ENCODE measurements around the gene SKA2.
"Not testable (repeated sequence)": the region's sequence is repeated elsewhere in the genome, so short reads cannot be mapped to it uniquely, and the experiment has no call there.

Gene SKA2

DNA sequence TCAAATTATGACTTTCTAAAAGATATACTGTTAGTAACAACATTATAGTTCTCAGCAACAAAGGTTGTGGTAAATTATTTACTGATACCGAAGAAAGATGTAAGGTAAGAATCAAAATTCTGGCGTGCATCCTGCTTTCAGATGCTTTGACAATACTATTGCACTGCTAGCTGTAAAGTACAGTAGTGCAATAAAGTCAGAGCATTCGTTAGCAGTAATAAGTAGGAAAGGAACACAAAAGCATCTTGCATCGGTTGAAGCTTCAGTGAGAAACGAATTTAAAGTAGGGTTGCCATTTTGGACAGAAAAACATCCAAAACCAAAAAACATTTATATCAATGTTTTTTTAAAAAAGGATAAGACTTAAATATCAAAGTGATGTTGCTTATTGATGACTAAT, 4.0 kb downstream of the SKA2 start:
- no peak for DNase-seq

DNA sequence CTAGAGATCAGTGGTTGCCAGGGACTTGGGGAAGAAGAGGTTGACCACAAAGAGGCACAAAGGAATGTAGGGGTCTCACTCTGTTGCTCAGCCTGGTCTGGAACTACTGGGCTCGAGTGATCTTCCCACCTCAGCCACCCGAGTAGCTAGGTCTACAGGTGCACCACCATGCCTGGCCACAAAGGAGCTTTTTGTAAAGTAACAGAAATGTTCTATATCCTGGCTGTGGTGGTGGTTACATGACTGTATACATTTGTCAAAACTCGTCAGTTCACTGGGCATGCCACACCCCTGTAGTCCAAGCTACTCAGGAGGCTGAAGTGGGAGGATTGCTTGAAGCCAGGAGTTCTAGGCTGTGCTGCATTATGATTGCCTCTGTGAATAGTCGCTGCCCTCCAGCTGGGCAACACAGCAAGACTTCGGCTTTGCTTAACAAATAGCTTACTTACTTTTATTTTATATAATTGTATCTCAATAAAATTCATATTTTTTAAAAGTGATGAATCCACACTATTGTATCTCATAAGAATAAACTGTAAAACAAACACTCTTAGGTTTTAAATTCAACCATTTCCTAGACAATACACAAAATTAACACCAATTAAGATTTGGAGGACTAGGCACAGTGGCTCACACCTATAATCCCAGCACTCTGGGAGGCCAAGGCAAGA, 5.0 kb downstream of the SKA2 start:
- DNase-seq: no peak

GRCh38 chr17:59149051-59149450, 5.9 kb downstream of the SKA2 start:
- no peak for DNase-seq

GRCh38 chr17:59145571-59146096, 9.4 kb downstream of the SKA2 start:
- DNase-seq: no peak

- DNase-seq: no peak
Measured at GRCh38 chr17:59141860-59142259, 13.1 kb downstream of the SKA2 start.

DNA sequence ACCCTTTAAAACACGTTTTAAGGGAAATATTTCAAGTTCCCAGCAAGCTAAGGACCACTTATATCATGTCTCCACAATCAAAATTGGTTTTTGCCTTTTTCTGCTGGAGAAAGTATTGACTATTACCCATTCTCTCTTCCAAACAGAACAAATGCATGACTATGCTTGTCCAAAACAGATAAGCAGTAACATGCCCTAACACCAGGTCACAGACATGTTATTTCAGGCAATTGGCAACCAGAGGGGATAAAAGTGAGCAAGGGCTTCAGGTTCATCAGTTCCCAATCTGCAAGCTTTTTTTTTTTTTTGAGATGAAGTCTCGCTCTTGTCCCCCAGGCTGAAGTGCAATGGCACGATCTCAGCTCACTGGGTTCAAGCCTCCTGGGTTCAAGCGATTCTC, 15.0 kb downstream of the SKA2 start:
- no peak for DNase-seq

DNA sequence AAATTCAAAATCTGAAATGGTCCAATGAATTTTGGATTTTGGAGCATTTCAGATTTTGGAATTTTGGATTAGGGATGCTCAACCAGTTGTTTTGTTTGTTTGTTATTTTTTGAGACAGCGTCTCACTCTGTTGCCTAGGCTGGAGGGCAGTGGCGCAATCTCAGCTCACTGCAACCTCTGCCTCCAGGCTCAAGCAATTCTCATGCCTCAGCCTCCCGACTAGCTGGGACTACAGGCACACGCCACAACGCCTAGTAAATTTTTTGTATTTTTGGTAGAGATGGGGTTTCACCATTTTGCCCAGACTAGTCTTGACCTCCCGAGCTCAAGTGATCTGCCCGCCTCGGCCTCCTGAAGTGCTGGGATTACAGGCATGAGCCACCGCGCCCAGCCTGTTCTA, 16.6 kb downstream of the SKA2 start:
- DNase-seq: not testable (repeated sequence)

- DNase-seq: no peak
Measured at GRCh38 chr17:59131131-59131530, 23.9 kb downstream of the SKA2 start.

DNA sequence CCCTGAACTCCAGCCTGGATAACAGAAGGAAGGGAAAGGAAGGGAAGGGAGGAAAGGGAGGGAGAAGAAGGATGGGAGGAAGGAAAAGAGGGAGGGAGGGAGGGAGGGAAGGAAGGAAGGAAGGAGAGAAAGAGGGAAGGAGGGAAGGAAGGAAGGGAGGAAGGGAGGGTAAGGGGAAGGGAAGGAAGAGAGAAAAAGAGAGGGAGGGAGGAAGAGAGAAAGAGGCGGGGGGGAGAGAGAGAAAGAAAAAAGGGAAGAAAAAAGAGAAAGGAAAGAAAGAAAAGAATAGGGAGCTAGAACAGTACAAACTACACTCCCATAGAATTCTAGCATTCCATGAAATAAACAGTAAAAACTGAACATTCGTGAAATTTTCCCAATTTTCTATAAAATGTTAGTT, 25.2 kb downstream of the SKA2 start:
- no peak for DNase-seq

DNA sequence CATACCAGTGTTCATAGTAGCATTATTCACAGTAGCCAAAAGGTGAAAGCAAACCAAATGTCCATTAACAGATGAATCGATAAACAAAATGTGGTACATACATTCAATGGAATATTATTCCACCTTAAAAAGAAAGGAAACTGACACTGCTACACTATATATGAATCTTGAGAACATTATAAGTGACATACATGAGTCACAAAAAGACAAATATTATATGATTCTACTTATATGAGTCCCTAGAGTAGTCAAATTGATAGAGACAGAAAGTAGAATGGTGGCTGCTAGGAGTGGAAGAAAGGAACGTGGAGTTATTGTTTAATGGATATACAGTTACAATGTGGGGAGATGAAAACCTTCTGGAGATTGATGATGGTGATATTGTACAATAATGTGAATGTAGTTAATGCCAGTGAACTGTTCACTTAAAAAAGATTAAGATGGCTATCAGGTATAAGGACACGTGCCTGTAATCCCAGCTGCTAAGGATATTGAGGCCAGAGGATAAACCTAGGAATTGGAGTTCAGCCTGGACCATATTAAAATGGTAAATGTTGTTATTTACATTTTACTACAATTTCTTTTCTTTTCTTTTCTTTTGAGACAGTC, 28.1 kb downstream of the SKA2 start:
- DNase-seq: no peak

GRCh38 chr17:59124665-59125064, 30.3 kb downstream of the SKA2 start:
- no peak for DNase-seq

DNA sequence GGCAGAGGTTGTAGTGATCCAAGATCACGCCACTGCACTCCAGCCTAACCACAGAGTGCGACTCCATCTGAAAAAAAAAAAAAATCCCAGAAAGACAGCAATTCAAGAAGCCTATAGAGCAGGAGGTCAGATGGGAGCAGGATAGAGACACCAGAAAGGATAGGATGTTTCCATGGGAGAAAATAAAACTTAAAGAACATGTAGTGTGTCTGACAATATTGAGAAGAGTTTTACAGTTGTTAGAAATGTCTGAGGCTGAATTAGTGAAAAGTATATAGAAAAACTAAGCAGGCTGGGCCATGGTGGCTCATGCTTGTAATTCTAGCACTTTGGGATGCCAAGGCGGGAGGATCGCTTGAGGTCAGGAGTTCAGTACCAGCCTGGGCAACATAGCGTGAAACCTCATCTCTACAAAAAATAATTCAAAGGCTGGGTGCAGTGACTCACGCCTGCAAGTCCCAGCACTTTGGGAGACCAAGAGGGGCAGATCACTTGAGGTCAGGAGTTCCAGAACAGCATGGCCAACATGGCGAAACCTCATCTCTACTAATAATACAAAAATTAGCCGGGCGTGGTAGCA, 33.0 kb downstream of the SKA2 start:
- no peak for DNase-seq

DNA sequence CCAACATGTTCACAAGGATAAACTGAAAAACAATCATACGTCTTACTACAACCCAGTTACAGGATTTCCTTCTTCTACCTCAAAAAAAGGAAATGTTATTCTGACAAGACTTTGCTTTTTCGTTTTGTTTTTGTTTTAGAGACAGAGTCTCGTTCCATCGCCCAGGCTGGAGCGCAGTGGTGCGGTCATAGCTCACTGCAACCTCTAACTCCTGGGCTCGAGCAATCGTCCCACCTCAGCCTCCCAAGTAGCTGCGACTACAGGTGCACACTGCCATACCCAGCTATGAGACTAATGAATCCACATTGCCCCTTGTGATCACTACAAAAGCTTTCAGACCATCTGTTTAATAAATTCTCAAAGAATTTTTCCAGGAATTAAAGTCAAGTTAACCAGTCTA, 39.5 kb downstream of the SKA2 start:
- no peak for DNase-seq

- no peak for DNase-seq
Measured at GRCh38 chr17:59111539-59111938, 43.4 kb downstream of the SKA2 start.

GRCh38 chr17:59110973-59111372, 44.0 kb downstream of the SKA2 start:
- DNase-seq: no peak

- DNase-seq: no peak
Measured at GRCh38 chr17:59108400-59109102, 46.4 kb downstream of the SKA2 start.

- DNase-seq: no peak
Measured at GRCh38 chr17:59107306-59107670, 47.7 kb downstream of the SKA2 start.

DNA sequence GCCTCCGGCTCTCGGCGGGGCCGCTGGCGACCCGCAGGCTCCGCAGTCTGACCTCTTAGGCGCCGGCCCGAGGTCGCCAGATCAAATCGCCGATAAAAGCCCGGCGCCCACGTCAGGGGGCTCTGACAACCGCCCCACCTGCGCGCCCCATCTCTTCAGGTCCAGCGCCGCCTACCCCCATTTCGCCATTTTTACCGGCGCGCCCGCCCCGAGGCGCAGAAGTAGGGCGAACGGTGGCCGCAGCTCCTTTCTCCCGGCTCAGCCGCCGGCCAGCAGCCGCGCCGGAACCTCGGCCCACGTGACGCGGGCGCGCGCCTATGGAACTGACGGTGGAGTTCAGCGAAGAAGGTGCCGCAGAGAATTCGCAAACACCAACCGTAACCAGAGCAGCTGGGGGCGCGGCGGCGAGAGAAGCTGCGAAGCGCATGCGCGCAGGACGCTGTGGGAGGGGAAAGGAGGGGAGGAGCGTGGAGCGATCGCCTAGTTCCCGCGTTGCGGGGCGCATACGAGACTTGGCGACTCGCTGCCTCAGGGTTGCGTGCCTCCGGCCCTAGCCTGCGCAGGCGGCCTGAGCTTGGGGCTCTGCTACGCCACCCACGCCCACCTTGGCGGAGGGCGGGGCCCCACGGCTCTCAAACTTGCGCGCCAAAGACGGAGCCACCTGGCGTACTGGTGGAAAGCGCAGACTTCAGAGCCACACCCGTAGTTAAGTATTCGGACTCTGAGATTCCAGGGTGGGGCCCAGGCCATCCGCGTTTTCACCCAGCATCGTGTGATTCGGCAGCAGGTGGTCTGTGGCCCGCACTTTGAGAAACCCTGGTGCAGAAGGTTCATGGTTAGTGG, 48.3 kb downstream of the SKA2 start, which contains the start of gene TRIM37:
Gene TRIM37 (minus strand): TSS at position 418 of the 843 bp plus-strand sequence. CDS start 419 bp downstream, outside the sequence.
- peak; percentile 100 for DNase-seq

DNA sequence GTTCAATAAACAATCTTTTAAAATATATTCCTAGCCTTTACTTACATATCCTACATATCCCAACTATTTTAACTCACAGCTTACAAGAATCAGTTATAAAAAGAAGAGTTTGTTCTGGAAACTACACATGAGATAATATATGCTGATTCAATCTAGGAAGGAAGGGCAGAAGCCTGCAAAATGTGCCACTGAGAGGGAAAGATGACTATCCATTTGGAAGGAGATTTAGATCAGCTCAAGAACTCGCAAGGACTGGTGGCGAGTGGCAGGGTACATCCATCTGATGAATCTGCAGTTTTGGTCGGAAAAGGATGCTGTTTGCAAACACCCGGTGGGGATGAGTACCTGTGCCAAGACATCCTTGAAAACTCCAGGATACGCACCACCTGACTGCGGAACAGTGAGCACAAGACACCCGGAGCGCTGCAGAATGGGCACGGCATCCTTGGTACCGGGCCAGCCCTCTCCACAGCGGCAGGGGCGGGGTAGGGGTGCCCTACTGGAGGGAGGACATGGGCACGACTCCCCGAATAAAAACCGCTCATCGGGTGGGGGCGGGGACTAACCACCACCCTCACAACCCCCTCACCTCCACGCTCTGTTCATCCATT, 49.0 kb downstream of the SKA2 start:
- peak; percentile 31 for DNase-seq

- DNase-seq: no peak
Measured at GRCh38 chr17:59101178-59101577, 53.8 kb downstream of the SKA2 start.

DNA sequence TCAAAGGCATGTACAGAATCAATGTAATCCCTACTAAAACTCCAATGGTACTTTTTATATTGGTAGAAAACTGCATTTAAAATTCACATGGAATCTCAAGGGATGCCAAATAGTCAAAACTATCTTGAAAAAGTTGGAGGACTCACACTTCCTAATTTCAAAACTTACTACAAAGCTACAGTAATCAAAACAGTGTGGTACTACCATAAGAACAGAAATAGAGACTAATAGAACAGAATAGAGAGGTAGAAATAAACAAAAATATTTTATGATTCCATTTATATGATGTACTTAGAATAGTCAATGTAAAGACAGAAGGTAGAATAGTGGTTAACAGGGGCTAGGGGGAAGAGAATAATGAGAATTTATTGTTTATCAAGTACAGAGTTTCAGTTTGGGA, 57.1 kb downstream of the SKA2 start:
- no peak for DNase-seq

DNA sequence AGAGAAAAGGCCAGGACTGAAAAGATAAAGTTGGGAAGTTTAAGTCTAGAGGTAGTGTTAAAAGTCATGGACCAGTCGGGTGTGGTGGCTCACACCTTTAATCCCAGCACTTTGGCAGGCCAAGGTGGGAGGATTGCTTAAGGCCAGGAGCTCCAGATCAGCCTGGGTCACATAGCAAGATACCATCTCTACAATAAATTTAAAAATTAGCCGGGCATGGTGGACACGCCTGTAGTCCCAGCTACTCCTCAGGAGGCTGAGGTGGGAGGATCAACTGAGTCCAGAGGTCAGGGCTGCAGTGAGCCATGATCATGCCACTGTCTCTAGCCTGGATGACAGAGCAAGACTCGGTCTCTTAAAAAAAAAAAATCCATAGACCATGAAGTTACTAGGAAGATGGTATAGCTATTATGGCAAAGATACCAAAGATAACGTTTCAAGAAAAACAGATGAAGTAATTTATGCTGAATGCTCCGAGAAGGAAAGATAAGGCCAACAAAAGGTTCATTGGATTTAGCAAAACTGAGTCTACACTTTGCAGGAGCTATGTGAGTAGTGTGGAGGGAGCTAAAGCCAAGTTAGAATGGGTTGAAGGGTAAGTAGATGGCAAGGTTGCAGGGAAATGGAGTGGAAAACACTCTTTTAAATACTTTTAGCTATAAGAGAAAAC, 60.0 kb downstream of the SKA2 start:
- DNase-seq: no peak

Measured in NCI-H1436 (cell line).